ENCODE results near the gene RBM33. TPM values are rescaled to one million over a fixed set of nuclear protein-coding genes. Genes with fewer than 3 reads are reported as not detected.

Gene RBM33
- total RNA-seq, 2 experiments from 2014 or later = 82.7 to 84.8 TPM

- no peaks in the 10 kb centered on the region for H3K36me3 Mint-ChIP-seq (ENCODE audit: low read depth)
- H3K4me1 Mint-ChIP-seq = no peaks in the 10 kb centered on the region
- ChIA-PET CTCF (no interaction called here), POLR2A (no interaction called here)
- no peak overlapping the region for H3K4me3 Mint-ChIP-seq
- H3K27me3 Mint-ChIP-seq = peaks cover 4% of the 10 kb centered on the region
- H3K9me3 Mint-ChIP-seq = no peaks in the 10 kb centered on the region
- DNase-seq = no peak
- no peak overlapping the region for H3K27ac Mint-ChIP-seq
Observed at GRCh38 chr7:155821851-155822250, 177.4 kb downstream of the RBM33 start.

GRCh38 chr7:155824227-155824886 is 179.9 kb downstream of the RBM33 start:
- Mint-ChIP-seq H3K27ac (no peak overlapping the region), H3K4me3 (no peak overlapping the region), H3K27me3 (peaks cover 5% of the 10 kb centered on the region), H3K36me3 (ENCODE audit: low read depth) (no peaks in the 10 kb centered on the region), H3K4me1 (no peaks in the 10 kb centered on the region), H3K9me3 (no peaks in the 10 kb centered on the region)
- DNase-seq = no peak
- ChIA-PET POLR2A (no interaction called here), CTCF (interaction anchor here (0.6 kb wide), 1 partner anchor 29 kb away, joined by 3 read pairs; no protein-coding TSS in a partner anchor)

GRCh38 chr7:155825336-155825735 is 180.9 kb downstream of the RBM33 start:
- Mint-ChIP-seq H3K9me3 (no peaks in the 10 kb centered on the region), H3K36me3 (ENCODE audit: low read depth) (no peaks in the 10 kb centered on the region), H3K4me3 (no peak overlapping the region), H3K27ac (no peak overlapping the region), H3K4me1 (no peaks in the 10 kb centered on the region), H3K27me3 (peaks cover 5% of the 10 kb centered on the region)
- CTCF ChIA-PET = no interaction called here
- POLR2A ChIA-PET = no interaction called here
- no peak for DNase-seq

GRCh38 chr7:155829796-155830470 is 185.5 kb downstream of the RBM33 start:
- Mint-ChIP-seq H3K9me3 (no peaks in the 10 kb centered on the region), H3K4me3 (no peak overlapping the region), H3K4me1 (no peaks in the 10 kb centered on the region), H3K27ac (no peak overlapping the region), H3K36me3 (ENCODE audit: low read depth) (no peaks in the 10 kb centered on the region), H3K27me3 (peaks cover 5% of the 10 kb centered on the region)
- no peak for DNase-seq
- CTCF ChIA-PET = no interaction called here
- POLR2A ChIA-PET = no interaction called here

Other genes with a start within 250 kb of the RBM33 start
- gene EN2, start 186.5 kb upstream of the RBM33 start, total RNA-seq = not detected
- not detected for gene CNPY1, start 98.1 kb upstream of the RBM33 start, total RNA-seq
- gene SHH, start 167.8 kb downstream of the RBM33 start, total RNA-seq = not detected

Data from activated CD4-positive, alpha-beta T cell treated with anti-CD3 and anti-CD28 coated beads, Interleukin-2, amount 10 ng/mL, durations not matched to agents 7 days and 5 days (primary cell).